Transverse colon (tissue), 4 donors: Measurements from ENCODE around the gene PLPP1. TPM values are rescaled to one million over a fixed set of nuclear protein-coding genes. Genes with fewer than 3 reads are reported as not detected.

Experiments
- DNase-seq: peaks from one replicate; pipeline ENCODE4 v3.0.0-alpha.2; 2019
- H3K27ac ChIP-seq, 4 donors: fragments of 200-600 bp; sonication (generic); 2 replicates each; pipeline ENCODE4 v1.5.1; 2016 to 2018; ENCODE audit warnings: inconsistent platforms in 4 of 4
- H3K27me3 ChIP-seq: fragments of 200-600 bp; sonication (generic); 2 replicates; pipeline ENCODE4 v1.5.1; 2017; ENCODE audit warnings: inconsistent platforms
- H3K36me3 ChIP-seq, 4 donors: fragments of 200-600 bp; sonication (generic); 2 replicates each; pipeline ENCODE4 v1.5.1; 2017 to 2019; ENCODE audit warnings: inconsistent platforms in 4 of 4
- H3K4me1 ChIP-seq, 4 donors: fragments of 200-600 bp; sonication (generic); 2 replicates each; pipeline ENCODE4 v1.5.1; 2017 to 2020; ENCODE audit warnings: inconsistent platforms in 4 of 4
- H3K4me3 ChIP-seq, 4 donors: fragments of 200-600 bp; sonication (generic); 1 replicate in 1 of 4; 2 replicates in 3 of 4; pipeline versions ENCODE4 v1.5.1 to v1.6.1; 2017 to 2019; ENCODE audit warnings: inconsistent platforms in 4 of 4
- H3K9me3 ChIP-seq, 2 donors: fragments of 200-600 bp; sonication (generic); 2 replicates each; pipeline ENCODE4 v1.5.1; 2017 to 2019; ENCODE audit warnings: inconsistent platforms in 2 of 2
- EP300 ChIP-seq: sonication (generic); formaldehyde crosslinking; IDR thresholded peaks from one replicate; pipeline ENCODE4 v1.6.1; 2017; ENCODE audit warnings: antibody characterized with exemption, low read depth
- POLR2A ChIP-seq: fragments of 450-650 bp; IDR thresholded peaks from one replicate; pipeline ENCODE4 v1.6.1; 2016; ENCODE audit warnings: antibody characterized with exemption, mild to moderate bottlenecking, moderate library complexity
- POLR2AphosphoS5 ChIP-seq, 3 donors: sonication (generic); formaldehyde crosslinking; IDR thresholded peaks; one replicate each; pipeline ENCODE4 v1.6.1; 2016; ENCODE audit warnings: antibody characterized with exemption in 3 of 3
- WGBS, 2 donors: methylation state at CpG; one replicate each; pipeline ENCODE4 v1.1.5; 2018; ENCODE audit warnings: low coverage in 1 of 2; 5-methylcytosine and 5-hydroxymethylcytosine counted together
- in situ Hi-C, 4 donors: fragments of 200-750 bp; cut with MboI; loops; one replicate each; pipeline versions ENCODE4 v1.15.0 to v1.15.1; 2017; ENCODE audit warnings: low sequenced_read_pairs in 3 of 4, low pct_ligation_motif_present in 1 of 4, low pct_unique_long_range_greater_than_20kb in 1 of 4
- intact Hi-C: fragments of 100-400 bp; cut with DNase I; formaldehyde crosslinking; loops from one replicate; pipeline ENCODE4 v1.15.1; 2023; ENCODE audit warnings: low total_unique reads
- total RNA-seq, 4 donors: library from RNA; depleted of rRNA; stranded (reverse); fragments of >200 nt; gene quantifications; one replicate each; pipeline ENCODE4 v1.1.0, GENCODE V29; 2016
- TF ChIP-seq, protein P1 (sequence below), 5 experiments: fragments of 200-600 bp in 3 of 5; fragments of 450-650 bp in 2 of 5; sonication (generic) in 3 of 5; IDR thresholded peaks; 1 replicate in 2 of 5; 2 replicates in 3 of 5; pipeline ENCODE4 v1.5.1; 2016 to 2017; ENCODE audit warnings: antibody characterized with exemption in 5 of 5, inconsistent platforms in 3 of 5, mild to moderate bottlenecking in 2 of 5, moderate library complexity in 1 of 5

The PLPP1 gene
- total RNA-seq, 4 donors from 2014 or later: 222 to 335 (median 288) TPM

GRCh38 chr5:55386356-55386755, 148.4 kb downstream of the PLPP1 start:
- Histone ChIP-seq H3K27me3 (no peaks in the 10 kb centered on the region), H3K27ac (no peak overlapping the region), H3K36me3 (peaks cover 0 to 33% (median 9%) of the 10 kb centered on the region in 4 donors), H3K9me3 (peaks cover 14 to 15% of the 10 kb centered on the region in 2 donors), H3K4me1 (peaks cover 0 to 21% (median 10%) of the 10 kb centered on the region in 4 donors), H3K4me3 (no peak overlapping the region)
- no peak for TF ChIP-seq POLR2AphosphoS5 (IDR thresholded peaks at IDR 0.05)
- no peak for TF ChIP-seq POLR2A
- TF ChIP-seq EP300: no peak
- TF ChIP-seq, protein P1, sequence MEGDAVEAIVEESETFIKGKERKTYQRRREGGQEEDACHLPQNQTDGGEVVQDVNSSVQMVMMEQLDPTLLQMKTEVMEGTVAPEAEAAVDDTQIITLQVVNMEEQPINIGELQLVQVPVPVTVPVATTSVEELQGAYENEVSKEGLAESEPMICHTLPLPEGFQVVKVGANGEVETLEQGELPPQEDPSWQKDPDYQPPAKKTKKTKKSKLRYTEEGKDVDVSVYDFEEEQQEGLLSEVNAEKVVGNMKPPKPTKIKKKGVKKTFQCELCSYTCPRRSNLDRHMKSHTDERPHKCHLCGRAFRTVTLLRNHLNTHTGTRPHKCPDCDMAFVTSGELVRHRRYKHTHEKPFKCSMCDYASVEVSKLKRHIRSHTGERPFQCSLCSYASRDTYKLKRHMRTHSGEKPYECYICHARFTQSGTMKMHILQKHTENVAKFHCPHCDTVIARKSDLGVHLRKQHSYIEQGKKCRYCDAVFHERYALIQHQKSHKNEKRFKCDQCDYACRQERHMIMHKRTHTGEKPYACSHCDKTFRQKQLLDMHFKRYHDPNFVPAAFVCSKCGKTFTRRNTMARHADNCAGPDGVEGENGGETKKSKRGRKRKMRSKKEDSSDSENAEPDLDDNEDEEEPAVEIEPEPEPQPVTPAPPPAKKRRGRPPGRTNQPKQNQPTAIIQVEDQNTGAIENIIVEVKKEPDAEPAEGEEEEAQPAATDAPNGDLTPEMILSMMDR (IDR thresholded peaks at IDR 0.05): no peak
- in situ Hi-C loops (no loop called here), intact Hi-C loops (no loop called here)
- WGBS, 2 donors: 100% methylated on average over 1 of the region's 1 CpG; no CpG with 5 or more reads in 1 of the 2 donors
- no peak for DNase-seq

DNA sequence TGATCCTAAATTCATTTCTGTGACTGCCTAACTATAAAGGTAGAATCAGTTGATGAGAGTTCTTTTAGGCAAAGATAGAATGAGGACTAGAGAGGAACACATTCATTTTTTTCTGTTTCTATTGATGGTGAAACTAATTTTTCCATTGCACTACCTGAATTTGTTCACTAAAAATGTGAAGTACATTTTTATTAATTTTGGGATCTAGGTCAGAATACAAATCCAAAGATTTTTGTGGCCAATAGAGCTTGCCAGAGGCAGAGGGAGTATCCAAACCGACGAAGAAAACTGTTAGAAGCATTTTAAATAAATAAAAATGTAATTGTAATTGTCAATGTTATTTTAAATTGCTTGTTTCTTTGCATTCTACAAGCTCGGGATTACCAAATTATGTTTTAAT, 148.9 kb downstream of the PLPP1 start:
- H3K27me3 ChIP-seq: no peaks in the 10 kb centered on the region
- intact Hi-C loops (no loop called here), in situ Hi-C loops (no loop called here)
- peaks cover 0 to 36% (median 9%) of the 10 kb centered on the region in 4 donors for H3K36me3 ChIP-seq
- no peak overlapping the region for H3K27ac ChIP-seq
- DNase-seq: no peak
- TF ChIP-seq POLR2A (no peak), EP300 (no peak), POLR2AphosphoS5 (IDR thresholded peaks at IDR 0.05) (no peak)
- TF ChIP-seq, protein P1 (IDR thresholded peaks at IDR 0.05): no peak
- peaks cover 14 to 15% of the 10 kb centered on the region in 2 donors for H3K9me3 ChIP-seq
- WGBS, 2 donors: 86 to 92% methylated on average over 3 of the region's 3 CpGs
- no peak overlapping the region for H3K4me3 ChIP-seq
- peaks cover 0 to 16% (median 8%) of the 10 kb centered on the region in 4 donors for H3K4me1 ChIP-seq

DNA sequence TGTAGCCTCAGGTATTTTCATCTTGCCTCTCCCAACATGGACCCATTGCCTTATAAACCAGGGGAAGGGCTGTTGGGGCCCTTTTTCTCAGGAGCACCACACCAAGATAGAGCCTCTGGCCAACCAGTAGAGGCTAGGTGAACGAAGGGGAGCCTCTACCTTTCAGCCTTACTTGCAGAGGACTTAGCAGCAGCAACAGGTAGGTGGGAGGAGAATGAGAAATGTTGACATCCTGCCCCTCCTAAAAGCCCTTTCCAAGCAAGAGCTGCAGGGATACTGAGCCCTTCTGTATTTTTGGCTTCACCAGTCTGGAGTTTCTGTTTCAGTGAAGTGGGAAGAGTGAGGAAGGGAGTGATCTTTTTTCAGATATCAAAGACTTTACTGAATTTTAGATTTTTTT, 149.5 kb downstream of the PLPP1 start:
- peaks cover 14 to 15% of the 10 kb centered on the region in 2 donors for H3K9me3 ChIP-seq
- intact Hi-C loops: no loop called here
- in situ Hi-C loops: no loop called here

DNA sequence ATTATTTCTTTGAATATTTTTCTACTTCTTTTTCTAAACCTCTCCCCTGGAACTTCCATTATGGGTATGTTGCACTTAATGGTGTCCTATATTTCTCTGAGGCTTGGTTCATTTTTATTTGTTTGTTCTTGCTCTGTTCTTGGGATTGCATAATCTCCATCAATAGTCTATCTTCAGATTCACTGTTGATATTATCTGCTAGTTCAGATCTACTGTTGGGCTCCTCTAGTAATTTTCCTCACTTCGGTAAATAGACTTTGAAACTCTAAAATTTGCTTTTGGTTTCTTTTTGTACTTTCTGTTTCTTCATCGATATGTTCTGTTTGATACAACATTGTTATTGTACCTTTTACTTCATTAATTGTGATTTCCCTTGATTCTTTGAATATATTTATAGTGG, 150.7 kb downstream of the PLPP1 start:
- in situ Hi-C loops: no loop called here
- TF ChIP-seq, protein P1 (IDR thresholded peaks at IDR 0.05): no peak
- TF ChIP-seq EP300: no peak
- TF ChIP-seq POLR2A: no peak
- no peak for TF ChIP-seq POLR2AphosphoS5 (IDR thresholded peaks at IDR 0.05)
- WGBS, 2 donors: 82 to 85% methylated on average over 2 of the region's 2 CpGs
- Histone ChIP-seq H3K4me1 (peaks cover 0 to 1% (median 0%) of the 10 kb centered on the region in 4 donors), H3K27ac (no peak overlapping the region), H3K9me3 (peaks cover 14 to 15% of the 10 kb centered on the region in 2 donors), H3K36me3 (peaks cover 0 to 47% (median 9%) of the 10 kb centered on the region in 4 donors), H3K4me3 (no peak overlapping the region), H3K27me3 (no peaks in the 10 kb centered on the region)
- DNase-seq: no peak
- intact Hi-C loops: no loop called here

More for the DNA sequence above, 149.5 kb downstream of the PLPP1 start:
- H3K27ac ChIP-seq: no peak overlapping the region
- DNase-seq: no peak
- no peaks in the 10 kb centered on the region for H3K27me3 ChIP-seq
- H3K4me3 ChIP-seq: no peak overlapping the region
- H3K4me1 ChIP-seq: peaks cover 0 to 13% (median 6%) of the 10 kb centered on the region in 4 donors
- TF ChIP-seq POLR2AphosphoS5 (IDR thresholded peaks at IDR 0.05): no peak
- TF ChIP-seq, protein P1 (IDR thresholded peaks at IDR 0.05): no peak
- no peak for TF ChIP-seq POLR2A
- TF ChIP-seq EP300: no peak
- WGBS, 2 donors: 100% methylated on average over 1 of the region's 1 CpG; no CpG with 5 or more reads in 1 of the 2 donors
- H3K36me3 ChIP-seq: peaks cover 0 to 37% (median 9%) of the 10 kb centered on the region in 4 donors
